ENCODE data around the gene GNG4.
"Not testable (repeated sequence)": the region's sequence is repeated elsewhere in the genome, so short reads cannot be mapped to it uniquely, and the experiment has no call there.

The GNG4 gene

DNA sequence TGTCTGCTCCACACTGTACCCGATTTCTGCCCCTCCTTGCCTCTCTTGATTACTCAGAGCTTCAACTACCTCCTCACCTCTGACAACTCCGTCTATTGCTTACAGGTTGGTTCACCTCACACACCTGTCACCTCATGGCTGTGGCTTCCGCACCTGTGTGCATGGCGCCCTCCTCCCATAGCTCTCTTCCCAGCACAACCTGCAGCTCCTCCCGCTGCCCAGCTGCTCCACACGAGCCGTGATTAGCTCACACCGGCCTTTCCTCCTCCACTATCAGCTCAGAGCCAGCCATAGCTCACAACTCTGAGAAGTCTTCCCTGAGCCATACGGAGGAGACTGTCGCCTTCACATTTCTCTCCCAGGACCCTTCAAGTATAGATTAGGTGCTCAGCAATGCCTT is 67.5 kb downstream of the GNG4 start:
- DNase-seq (ENCODE audit: low spot score), result no peak

GRCh38 chr1:235579891-235580290 is 69.7 kb downstream of the GNG4 start:
- DNase-seq (ENCODE audit: low spot score), result no peak

DNA sequence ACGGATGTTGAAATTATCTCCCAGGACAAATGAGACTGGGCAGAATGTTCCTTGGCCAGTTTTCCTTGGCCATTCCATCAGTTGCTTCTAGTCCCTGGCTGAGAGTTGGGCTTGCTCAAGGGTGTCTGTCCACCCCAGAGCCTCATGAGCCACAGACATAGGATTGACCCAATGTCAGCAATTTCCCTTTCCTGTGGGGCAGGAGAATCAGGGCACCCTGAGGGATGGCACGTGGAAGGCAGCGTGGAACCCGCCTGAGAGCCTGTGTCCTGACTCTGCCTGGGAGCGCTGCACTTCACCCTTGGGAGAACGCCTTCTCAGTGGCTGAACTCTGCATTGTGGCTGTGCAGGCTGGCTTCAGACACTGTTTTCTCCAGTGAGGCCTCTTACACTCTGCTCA is 74.0 kb downstream of the GNG4 start:
- no peak for DNase-seq (ENCODE audit: low spot score)

GRCh38 chr1:235573880-235574279 is 75.7 kb downstream of the GNG4 start:
- no peak for DNase-seq (ENCODE audit: low spot score)

GRCh38 chr1:235572971-235573370 is 76.6 kb downstream of the GNG4 start:
- not testable (repeated sequence) for DNase-seq (ENCODE audit: low spot score)

DNA sequence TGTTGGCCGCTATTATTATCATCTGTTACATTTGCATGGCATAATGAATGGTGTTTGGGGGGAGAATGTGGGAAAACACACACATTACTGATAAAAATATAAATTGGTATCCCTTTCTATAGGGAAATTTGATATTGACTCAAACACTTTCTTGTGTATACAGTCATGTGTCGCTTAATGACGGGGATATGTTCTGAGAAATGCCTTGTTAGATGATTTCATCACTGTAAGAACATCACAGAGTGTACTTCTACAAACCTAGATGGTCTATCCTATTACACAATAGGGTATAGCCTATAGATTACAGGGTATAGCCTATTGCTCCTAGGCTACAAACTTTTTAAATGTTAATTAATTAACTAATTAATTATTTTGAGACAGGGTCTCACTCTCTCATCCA is 78.1 kb downstream of the GNG4 start:
- DNase-seq (ENCODE audit: low spot score), result no peak

GRCh38 chr1:235567812-235568503 is 81.6 kb downstream of the GNG4 start:
- no peak for DNase-seq (ENCODE audit: low spot score)

GRCh38 chr1:235566084-235566483 is 83.5 kb downstream of the GNG4 start:
- DNase-seq (ENCODE audit: low spot score), result no peak

DNA sequence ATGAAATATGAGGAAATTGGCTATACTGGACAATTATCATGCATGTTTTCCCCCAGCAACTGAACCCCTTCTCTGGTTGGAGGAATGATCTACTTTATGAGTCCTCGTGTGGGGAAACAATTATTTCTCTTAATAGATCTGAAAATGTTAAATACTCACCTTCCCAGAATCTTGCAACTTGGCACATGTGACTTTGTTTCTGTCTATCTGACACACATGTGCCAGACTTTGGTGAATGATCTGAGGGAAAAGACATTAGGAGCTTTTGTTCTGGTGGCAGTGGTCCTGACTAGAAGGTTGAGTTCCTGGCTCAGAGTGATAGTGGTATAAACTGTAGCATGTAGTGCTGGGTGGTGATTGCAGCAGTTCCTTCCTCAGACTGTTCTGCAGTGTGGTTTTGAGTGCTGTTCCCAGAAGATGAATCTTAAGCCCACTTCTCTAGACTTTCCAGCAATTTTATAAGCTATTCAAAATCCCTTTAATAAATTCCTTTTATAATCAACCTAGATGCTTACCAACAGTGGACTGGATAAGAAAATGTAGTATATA is 86.0 kb downstream of the GNG4 start:
- no peak for DNase-seq (ENCODE audit: low spot score)

DNA sequence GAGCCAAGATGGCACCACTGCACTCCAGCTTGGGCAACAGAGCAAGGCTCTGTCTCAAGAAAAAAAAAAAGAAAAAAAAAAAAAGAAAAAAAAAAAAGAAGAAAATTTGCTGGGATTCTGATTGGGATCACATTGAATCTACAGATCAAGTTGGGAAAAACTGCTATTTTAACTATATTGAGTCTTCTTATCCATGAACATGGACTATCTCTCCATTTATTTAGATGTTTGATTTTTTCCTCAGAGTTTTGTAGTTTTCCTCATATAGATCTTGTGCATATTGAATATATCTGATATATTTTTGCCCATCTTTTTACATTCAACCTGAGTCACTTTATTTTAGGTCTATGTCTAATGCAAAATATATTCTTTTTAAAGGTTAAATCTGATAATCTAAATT is 87.0 kb downstream of the GNG4 start:
- no peak for DNase-seq (ENCODE audit: low spot score)

GRCh38 chr1:235558621-235559169 is 90.9 kb downstream of the GNG4 start:
- no peak for DNase-seq (ENCODE audit: low spot score)

DNA sequence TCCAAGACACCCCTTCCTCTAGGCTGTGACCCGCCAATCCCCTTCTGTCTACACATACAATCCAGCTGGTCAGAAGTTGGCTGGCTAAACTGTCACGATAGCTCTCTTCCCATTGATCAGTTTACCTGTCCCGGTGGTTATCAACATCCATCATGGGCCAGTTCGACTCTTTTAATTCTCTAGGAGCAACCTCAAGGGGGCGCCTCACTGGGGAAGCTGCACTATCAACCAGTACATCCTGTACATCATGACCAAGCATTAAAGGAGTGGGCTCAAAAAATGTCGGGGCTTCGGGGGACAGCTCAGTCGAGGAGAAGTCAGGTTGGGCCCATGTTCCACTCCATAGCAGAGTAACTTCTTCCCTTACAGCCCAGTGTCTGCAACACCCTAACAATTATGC is 92.1 kb downstream of the GNG4 start:
- no peak for DNase-seq (ENCODE audit: low spot score)

- no peak for DNase-seq (ENCODE audit: low spot score)
Observed at GRCh38 chr1:235556807-235557206, 92.8 kb downstream of the GNG4 start.

DNA sequence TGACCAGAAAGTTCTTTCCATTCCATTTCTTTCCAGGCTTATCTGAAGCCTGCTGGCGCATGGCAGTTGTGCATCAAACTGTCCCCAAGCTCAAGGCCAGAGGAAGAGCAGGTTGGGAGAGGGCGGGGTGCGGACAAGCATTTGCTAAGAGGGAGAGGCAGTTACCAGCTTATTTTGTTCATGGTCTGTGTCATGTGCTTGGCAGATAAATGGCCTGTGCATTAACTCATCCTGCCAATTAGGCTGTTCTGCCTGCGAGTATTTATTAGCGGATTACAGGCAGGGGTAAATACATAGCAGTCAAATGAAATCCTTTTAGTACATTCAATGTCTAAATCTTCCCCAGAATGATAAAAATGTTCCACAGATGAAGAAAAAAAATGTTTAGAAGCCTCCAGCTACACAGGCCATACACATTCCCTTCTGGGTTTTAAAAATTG is 96.5 kb downstream of the GNG4 start:
- DNase-seq (ENCODE audit: low spot score), result no peak

DNA sequence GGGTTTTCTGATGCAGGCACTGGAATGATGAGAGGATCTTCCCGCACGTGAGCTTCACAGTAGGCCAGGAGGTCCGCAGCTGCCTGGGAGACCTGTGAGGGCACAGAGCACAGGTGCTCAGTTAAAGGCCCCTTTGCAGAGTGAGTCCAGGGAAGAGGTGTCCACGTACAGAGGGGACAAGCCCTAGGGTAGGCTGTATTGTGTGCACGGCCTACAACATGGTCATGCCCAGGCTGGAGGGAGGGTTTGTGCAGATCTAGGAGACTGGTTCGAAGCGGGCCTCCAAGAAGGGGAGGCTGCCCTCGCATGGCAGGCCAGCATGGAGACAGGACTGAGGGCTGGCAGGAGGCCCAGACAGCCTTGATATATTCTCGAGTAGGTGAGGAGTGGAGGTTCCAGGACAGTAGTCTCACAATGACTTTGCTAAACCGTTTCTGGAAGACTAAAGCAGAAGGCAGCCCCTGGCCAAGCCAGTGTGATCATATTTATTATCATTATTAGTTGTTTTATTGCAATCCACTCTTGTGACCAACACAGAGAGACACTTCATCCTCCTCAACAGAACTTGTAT is 97.4 kb downstream of the GNG4 start:
- DNase-seq (ENCODE audit: low spot score), result no peak

DNA sequence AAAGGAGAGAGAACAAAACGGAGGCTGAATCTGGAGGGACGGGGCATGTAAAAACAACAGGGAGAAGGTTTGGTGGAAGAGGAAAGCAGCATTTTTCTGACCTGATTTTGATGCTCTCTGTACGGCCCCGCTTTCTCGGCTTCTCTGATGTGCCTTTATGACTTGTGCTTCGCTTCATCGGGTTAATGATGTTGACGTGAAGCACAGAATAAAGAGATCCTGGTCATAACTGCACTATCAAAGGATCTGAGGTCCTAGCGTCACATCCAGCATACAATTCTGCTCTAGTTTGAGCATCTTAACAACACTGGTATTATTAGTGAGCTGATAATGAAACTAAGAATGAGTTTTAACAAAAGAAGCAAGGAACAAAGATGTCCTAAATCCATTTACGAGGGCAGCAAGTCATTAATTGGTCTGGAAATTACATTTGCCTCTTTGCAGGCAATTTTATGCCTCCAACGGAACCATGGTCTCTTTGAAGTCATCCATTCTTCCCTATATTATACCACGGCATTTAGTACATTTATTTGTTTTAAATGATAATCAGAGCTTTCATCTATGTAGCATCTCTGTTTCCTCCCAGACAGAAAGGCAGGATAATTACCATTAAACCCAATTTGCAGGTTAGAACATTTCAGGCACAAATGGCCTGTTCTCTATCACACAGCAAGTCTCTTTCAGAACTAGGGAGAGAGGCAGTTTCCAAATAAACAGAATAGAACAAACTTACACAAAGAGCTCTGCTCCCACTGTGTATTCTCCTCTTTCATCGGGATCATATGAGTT is 100.0 kb downstream of the GNG4 start:
- no peak for DNase-seq (ENCODE audit: low spot score)

- not testable (repeated sequence) for DNase-seq (ENCODE audit: low spot score)
Observed at GRCh38 chr1:235546369-235547155, 103.0 kb downstream of the GNG4 start.

DNA sequence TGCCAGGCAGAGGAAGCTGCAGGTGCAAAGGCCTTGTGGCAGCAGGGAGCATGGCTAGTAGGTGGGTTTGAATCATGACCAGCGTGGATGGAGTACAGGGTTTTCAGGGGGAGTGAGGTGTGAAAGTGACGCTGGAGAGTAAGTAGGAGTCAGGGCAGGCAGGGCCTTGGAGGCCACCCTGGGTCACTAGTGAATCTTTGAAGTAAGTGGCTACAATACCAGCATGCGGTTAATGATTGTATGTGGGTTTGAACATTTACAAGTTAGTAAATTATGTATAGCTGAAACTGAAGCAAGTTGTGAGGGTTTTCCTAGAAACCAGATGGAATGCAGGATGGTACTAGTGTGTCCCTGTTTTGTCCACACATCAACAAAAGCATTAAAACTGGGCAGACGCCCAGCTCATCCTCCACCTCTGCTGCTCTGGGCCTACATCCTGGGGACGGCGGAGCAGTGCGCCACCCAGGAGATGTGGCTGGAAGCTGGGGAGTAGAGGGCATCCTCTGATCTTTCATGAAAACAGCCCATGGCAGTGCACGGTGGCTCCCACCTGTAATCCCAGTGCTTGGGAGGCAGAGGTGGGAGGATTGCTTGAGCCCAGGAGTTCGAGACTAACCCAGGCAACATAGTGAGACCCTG is 104.2 kb downstream of the GNG4 start:
- no peak for DNase-seq (ENCODE audit: low spot score)

DNA sequence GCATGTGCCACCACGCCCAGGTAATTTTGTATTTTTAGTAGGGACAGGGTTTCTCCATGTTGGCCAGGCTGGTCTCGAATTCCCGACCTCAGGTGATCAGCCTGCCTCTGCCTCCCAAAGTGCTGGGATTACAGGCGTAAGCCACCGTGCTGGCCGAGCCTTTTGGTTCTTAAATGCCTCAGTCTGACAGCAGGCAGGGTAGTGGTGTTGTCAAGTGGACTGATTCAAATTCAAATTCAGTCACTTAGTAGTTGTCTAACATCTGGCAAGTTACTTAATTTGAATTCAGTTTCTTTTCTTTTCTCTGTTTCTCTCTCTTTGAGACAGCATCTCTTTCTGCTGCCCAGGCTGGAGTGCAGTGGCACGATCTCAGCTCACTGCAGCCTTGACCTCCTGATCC is 106.7 kb downstream of the GNG4 start:
- DNase-seq (ENCODE audit: low spot score), result not testable (repeated sequence)

DNA sequence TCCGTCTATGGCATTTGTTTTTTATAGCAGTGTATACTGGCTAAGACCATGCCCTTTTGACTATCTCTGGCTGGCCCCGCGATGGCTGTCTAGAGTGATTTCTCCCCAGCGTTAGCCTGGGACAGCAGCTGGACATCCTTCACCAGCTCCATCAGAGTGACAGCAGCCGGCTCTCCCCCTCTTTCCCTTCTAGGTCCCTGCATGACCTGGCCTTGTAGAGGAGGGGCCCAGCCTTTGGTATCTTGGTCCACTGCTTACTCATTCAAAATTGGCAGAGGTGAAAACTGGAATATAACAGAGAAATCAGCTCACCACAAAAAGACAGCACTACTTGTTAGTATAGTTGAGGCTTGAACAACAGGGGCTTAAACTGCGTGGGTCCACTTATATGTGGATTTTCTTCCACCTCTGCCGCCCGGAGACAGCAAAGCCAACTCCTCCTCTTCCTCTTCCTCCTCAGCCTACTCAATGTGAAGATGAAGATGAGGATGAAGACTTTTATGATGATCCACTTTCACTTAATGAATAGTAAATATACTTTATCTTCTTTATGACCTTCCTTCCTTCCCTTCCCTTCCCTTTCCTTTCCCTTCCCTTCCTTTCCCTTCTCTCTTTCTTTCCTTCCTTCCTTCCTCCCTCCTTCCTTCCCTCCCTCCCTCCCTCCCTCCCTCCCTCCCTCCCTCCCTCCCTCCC is 116.0 kb downstream of the GNG4 start:
- no peak for DNase-seq (ENCODE audit: low spot score)

GRCh38 chr1:235532360-235532759 is 117.2 kb downstream of the GNG4 start:
- no peak for DNase-seq (ENCODE audit: low spot score)
